PC-3 (cell line): ENCODE data around the gene AUP1. TPM values are rescaled to one million over a fixed set of nuclear protein-coding genes. Genes with fewer than 3 reads are reported as not detected.

Experiments
- ATAC-seq: fragments of 200-7000 bp; cut with Tn5 transposase; 2 replicates; pipeline ENCODE4 v1.9.1; 2020; ENCODE audit warnings: mild to moderate bottlenecking, moderate library complexity
- BruUV-seq: library from RNA; stranded (reverse); fragments of 400-500 nt; replicated peaks from 2 replicates; lab custom pipeline; 2021; lab: Mats Ljungman, UMichigan
- CTCF ChIA-PET: fragments of 300-600 bp; sonication (Branson Sonifier 250); formaldehyde crosslinking; loops from one replicate; lab custom pipeline; 2022; ENCODE audit warnings: antibody characterized with exemption; lab: Charles Lee
- POLR2A ChIA-PET: fragments of 300-600 bp; sonication (Branson Sonifier 250); formaldehyde crosslinking; loops from one replicate; lab custom pipeline; 2022; ENCODE audit warnings: antibody characterized with exemption; ENCODE audit not compliant: unreplicated experiment; lab: Charles Lee
- DNase-seq: peaks from one replicate; pipeline ENCODE4 v3.0.0-alpha.2; 2015
- H2AFZ ChIP-seq: fragments of 300-600 bp; sonication (generic); 2 replicates; pipeline ENCODE4 v1.6.0; 2016; ENCODE audit warnings: antibody characterized with exemption, low read length
- H3F3A ChIP-seq: fragments of 300-600 bp; sonication (generic); one replicate; pipeline ENCODE4 v1.6.0; 2017; ENCODE audit warnings: antibody characterized with exemption, low read length, control low read depth, mild to moderate bottlenecking; ENCODE audit not compliant: unreplicated experiment
- H3K27ac ChIP-seq: fragments of 300-600 bp; sonication (generic); 2 replicates; pipeline ENCODE4 v1.5.1; 2016; ENCODE audit warnings: mild to moderate bottlenecking, low read length
- H3K27me3 ChIP-seq: fragments of 300-600 bp; sonication (generic); 2 replicates; pipeline ENCODE4 v1.6.1; 2016; ENCODE audit warnings: low read length, mixed read lengths
- H3K36me3 ChIP-seq: fragments of 300-600 bp; sonication (generic); 2 replicates; pipeline ENCODE4 v1.6.1; 2016; ENCODE audit warnings: low read depth, mixed run types, low read length, mixed read lengths
- H3K4me1 ChIP-seq: fragments of 300-600 bp; sonication (generic); 2 replicates; pipeline ENCODE4 v1.5.1; 2016; ENCODE audit warnings: low read length; ENCODE audit not compliant: insufficient read depth
- H3K4me2 ChIP-seq: fragments of 300-600 bp; sonication (generic); 2 replicates; pipeline ENCODE4 v1.6.0; 2016; ENCODE audit warnings: low read length
- H3K4me3 ChIP-seq: fragments of 300-600 bp; sonication (generic); 2 replicates; pipeline ENCODE4 v1.5.1; 2016; ENCODE audit warnings: mild to moderate bottlenecking, low read length, mixed read lengths
- H3K79me2 ChIP-seq: fragments of 300-600 bp; sonication (generic); 2 replicates; pipeline ENCODE4 v1.6.1; 2017; ENCODE audit warnings: low read length, mixed read lengths
- H3K9ac ChIP-seq: fragments of 300-600 bp; sonication (generic); 2 replicates; pipeline ENCODE4 v1.6.0; 2016; ENCODE audit warnings: mild to moderate bottlenecking, low read length
- H3K9me2 ChIP-seq: fragments of 300-600 bp; sonication (generic); replicated peaks from 2 replicates; pipeline ENCODE4 v1.6.1; 2016; ENCODE audit warnings: mixed run types, low read length, mixed read lengths
- H3K9me3 ChIP-seq: fragments of 300-600 bp; sonication (generic); 2 replicates; pipeline ENCODE4 v1.6.1; 2016; ENCODE audit warnings: low read length, mixed read lengths
- H4K20me1 ChIP-seq: fragments of 300-600 bp; sonication (generic); 2 replicates; pipeline ENCODE4 v1.6.1; 2016; ENCODE audit warnings: low read length, mixed read lengths
- CTCF ChIP-seq: fragments of 300-600 bp; sonication (generic); conservative IDR thresholded peaks from 2 replicates; pipeline ENCODE4 v1.5.1; 2017; ENCODE audit warnings: antibody characterized with exemption, low read depth, mild to moderate bottlenecking, low read length
- EZH2 ChIP-seq: fragments of 300-600 bp; sonication (generic); IDR thresholded peaks from one replicate; pipeline ENCODE4 v1.6.1; 2017; ENCODE audit warnings: antibody characterized with exemption, mild to moderate bottlenecking, low read length; ENCODE audit not compliant: unreplicated experiment
- EZH2phosphoT487 ChIP-seq: fragments of 300-600 bp; sonication (generic); IDR thresholded peaks from 2 replicates; pipeline ENCODE4 v1.6.1; 2018; ENCODE audit warnings: mild to moderate bottlenecking, antibody characterized with exemption, low read length, borderline replicate concordance
- intact Hi-C: fragments of 100-400 bp; cut with micrococcal nuclease; formaldehyde crosslinking; loops from 2 replicates; pipeline ENCODE4 v1.9.0; 2023
- total RNA-seq: library from RNA; depleted of rRNA; stranded (reverse); fragments of >200 nt; gene quantifications from 2 replicates; pipeline ENCODE4 v1.2.3, GENCODE V29; 2014

The AUP1 gene
- total RNA-seq, 1 experiment from 2014 or later = 233 TPM

DNA sequence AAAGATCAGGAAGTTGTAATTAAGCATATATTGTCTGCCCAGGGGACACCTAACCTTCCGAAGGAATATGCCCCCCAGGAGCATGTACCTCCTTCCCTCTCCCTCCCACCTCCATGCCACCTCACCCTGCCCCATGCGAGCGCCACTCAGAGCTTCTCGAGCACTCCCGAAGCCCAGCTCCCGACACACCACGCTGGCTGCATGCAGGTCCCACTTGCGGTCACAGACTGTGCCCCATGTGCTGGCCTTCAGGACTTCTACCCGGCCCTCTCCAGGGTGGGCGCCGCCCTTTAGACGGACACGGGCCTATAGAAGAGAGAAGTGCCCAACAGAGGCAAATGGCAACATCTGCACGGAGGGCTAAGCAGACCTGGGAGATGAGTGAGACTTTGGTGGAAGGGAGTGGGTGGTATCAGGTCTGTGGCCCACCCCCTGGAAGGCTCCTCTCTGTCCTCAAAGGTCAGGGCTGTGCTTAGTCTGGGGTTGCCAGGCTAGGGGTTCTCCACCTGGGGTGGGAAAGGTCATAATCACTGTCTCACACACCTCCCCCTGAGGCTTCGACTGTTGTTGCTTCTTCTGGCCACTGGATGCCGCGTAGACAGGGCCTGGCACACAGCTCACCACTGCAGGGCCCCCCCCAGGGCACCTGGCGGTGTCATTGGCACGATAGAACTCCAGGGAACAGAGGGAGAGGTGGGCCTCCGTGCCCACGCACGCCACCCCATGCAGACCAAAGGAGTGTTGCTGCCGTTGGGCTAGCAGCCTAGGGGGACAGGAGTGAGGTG is 6.9 kb upstream of the AUP1 start:
- H2AFZ ChIP-seq = no peak overlapping the region
- no peaks in the 10 kb centered on the region for H3F3A ChIP-seq
- no TSS peak for BruUV-seq
- H3K9me2 ChIP-seq = no peaks in the 10 kb centered on the region
- no peaks in the 10 kb centered on the region for H4K20me1 ChIP-seq
- intact Hi-C loops = no loop called here
- TF ChIP-seq CTCF (no peak), EZH2 (no peak), EZH2phosphoT487 (no peak)
- peaks cover 4% of the 10 kb centered on the region for H3K79me2 ChIP-seq
- CTCF ChIA-PET = no interaction called here
- DNase-seq = no peak
- POLR2A ChIA-PET = no interaction called here
- no peak overlapping the region for H3K9ac ChIP-seq
- H3K4me2 ChIP-seq = no peak overlapping the region
- no peak overlapping the region for H3K4me3 ChIP-seq
- H3K36me3 ChIP-seq = peaks cover 7% of the 10 kb centered on the region; the same call in 1 of the 2 replicates
- ATAC-seq = no peak
- H3K27me3 ChIP-seq = no peaks in the 10 kb centered on the region
- 0 out of 2 replicates have a peak, but pooled peaks cover 2% of the 10 kb centered on the region for H3K4me1 ChIP-seq
- no peaks in the 10 kb centered on the region for H3K9me3 ChIP-seq
- H3K27ac ChIP-seq = no peak overlapping the region

DNA sequence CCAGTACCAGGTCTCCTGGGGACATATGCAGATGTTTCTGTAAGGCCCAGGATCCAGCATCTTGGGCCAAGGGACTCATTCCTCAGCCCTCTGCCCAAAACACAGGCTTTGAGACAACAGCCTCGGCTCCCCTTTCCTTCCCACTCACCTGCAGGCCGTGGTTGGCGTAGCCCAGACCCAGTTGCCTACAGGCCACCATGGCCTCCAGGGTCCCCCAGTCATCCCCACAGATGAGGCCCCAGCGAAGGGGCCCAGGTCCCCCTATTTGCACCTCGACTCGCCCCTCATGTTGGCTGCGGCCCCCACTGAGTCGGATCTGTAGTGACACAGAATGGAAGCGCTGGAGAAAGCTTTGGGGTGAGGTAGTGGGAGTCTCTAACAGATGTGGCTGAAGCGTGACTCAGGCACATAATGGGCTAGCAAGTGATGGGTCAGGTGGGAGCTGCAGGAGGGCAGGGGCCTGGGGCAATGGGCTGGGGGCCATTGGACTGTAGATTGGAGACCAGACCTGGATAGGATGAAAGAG is 6.0 kb upstream of the AUP1 start:
- Histone ChIP-seq H3K9me2 (no peaks in the 10 kb centered on the region), H3K9ac (no peak overlapping the region), H3K27ac (no peak overlapping the region), H3F3A (no peaks in the 10 kb centered on the region), H4K20me1 (no peaks in the 10 kb centered on the region), H3K4me1 (peaks cover 8% of the 10 kb centered on the region; the same call in 1 of the 2 replicates), H3K9me3 (no peaks in the 10 kb centered on the region), H2AFZ (no peak overlapping the region), H3K36me3 (peaks cover 7% of the 10 kb centered on the region; the same call in 1 of the 2 replicates), H3K79me2 (peaks cover 12% of the 10 kb centered on the region), H3K27me3 (no peaks in the 10 kb centered on the region), H3K4me2 (no peak overlapping the region), H3K4me3 (no peak overlapping the region)
- DNase-seq = no peak
- ChIA-PET CTCF (no interaction called here), POLR2A (no interaction called here)
- intact Hi-C loops = no loop called here
- TF ChIP-seq EZH2 (no peak), EZH2phosphoT487 (no peak), CTCF (no peak)
- no TSS peak for BruUV-seq
- ATAC-seq = no peak

DNA sequence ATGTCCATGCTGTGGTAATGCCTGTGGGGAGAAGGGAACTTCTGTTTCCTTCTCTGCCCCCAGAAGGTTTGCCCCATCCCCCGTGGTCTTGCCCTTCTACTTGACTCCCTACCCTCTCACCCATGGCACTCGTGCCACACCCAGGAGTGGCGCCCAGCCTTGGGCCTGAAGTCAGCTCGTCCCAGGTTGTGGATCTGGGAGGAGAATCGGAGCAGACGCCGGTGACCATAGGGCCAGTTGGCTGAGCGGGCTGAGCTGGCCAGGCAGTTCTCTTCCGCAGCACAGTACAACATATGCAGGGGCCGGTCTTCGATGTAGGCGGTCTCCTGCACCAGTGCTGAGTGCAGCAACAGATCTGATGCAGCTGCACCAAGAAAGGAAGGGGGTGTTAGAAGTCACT is 4.9 kb upstream of the AUP1 start:
- Histone ChIP-seq H3K9me3 (no peaks in the 10 kb centered on the region), H3K9ac (no peak overlapping the region), H3K4me1 (peaks cover 8% of the 10 kb centered on the region; the same call in 1 of the 2 replicates), H3K79me2 (peaks cover 20% of the 10 kb centered on the region), H3F3A (no peaks in the 10 kb centered on the region), H2AFZ (no peak overlapping the region), H3K9me2 (no peaks in the 10 kb centered on the region), H3K4me2 (no peak overlapping the region), H3K27ac (no peak overlapping the region), H3K4me3 (no peak overlapping the region), H3K36me3 (peaks cover 7% of the 10 kb centered on the region; the same call in 1 of the 2 replicates), H4K20me1 (no peaks in the 10 kb centered on the region), H3K27me3 (no peaks in the 10 kb centered on the region)
- TF ChIP-seq CTCF = no peak
- TF ChIP-seq EZH2phosphoT487 = no peak
- no peak for TF ChIP-seq EZH2
- intact Hi-C loops = loop anchor here (5.0 kb wide), 1 partner anchor 53 kb away; no protein-coding TSS in a partner anchor
- DNase-seq (no peak), ATAC-seq (no peak)
- ChIA-PET CTCF (no interaction called here), POLR2A (no interaction called here)
- no TSS peak for BruUV-seq
